ENCODE results near the gene PUS3. TPM values are rescaled to one million over a fixed set of nuclear protein-coding genes. Genes with fewer than 3 reads are reported as not detected.

Gene PUS3
- 6.6 to 14.5 TPM (median 7.6 TPM) in 5 replicates for total RNA-seq (2022; extraction: Qiagen RNA extraction; ENCODE audit: low read depth)

GRCh38 chr11:125902927-125903710 lies at the start of gene PUS3:
Gene PUS3 (minus strand): TSS chr11:125903206. CDS start chr11:125896284, 6,922 bp downstream.

GRCh38 chr11:125945797-125946520 lies 43.0 kb upstream of the PUS3 start, which contains the start of gene VSIG10L2:
Gene VSIG10L2 (plus strand): TSS chr11:125946044. CDS start chr11:125946056, 12 bp downstream.

GRCh38 chr11:125903711-125904659 lies 979 bp upstream of the PUS3 start, which contains the start of gene DDX25:
Gene DDX25 (plus strand): TSS chr11:125904508. CDS start chr11:125904518, 10 bp downstream.

GRCh38 chr11:125887373-125888324 lies 15.4 kb downstream of the PUS3 start, which contains the start of gene HYLS1:
Gene HYLS1 (plus strand): TSS chr11:125887668. CDS start chr11:125899369, 11,701 bp downstream.

Other genes with a start within 250 kb of the PUS3 start
- gene ACRV1, start 222.4 kb downstream of the PUS3 start, total RNA-seq (2022; extraction: Qiagen RNA extraction; ENCODE audit: low read depth), result not detected in 5 replicates
- gene PATE1, start 156.9 kb downstream of the PUS3 start, total RNA-seq (2022; extraction: Qiagen RNA extraction; ENCODE audit: low read depth), result not detected in 5 replicates
- gene PATE2, start 124.4 kb downstream of the PUS3 start, total RNA-seq (2022; extraction: Qiagen RNA extraction; ENCODE audit: low read depth), result 0.02 TPM in 1 of 5 replicates, not detected in the others
- gene PATE3, start 115.1 kb downstream of the PUS3 start, total RNA-seq (2022; extraction: Qiagen RNA extraction; ENCODE audit: low read depth), result not detected in 5 replicates
- gene PATE4, start 69.9 kb downstream of the PUS3 start, total RNA-seq (2022; extraction: Qiagen RNA extraction; ENCODE audit: low read depth), result not detected in 5 replicates
- gene HYLS1, start 15.5 kb downstream of the PUS3 start, total RNA-seq (2022; extraction: Qiagen RNA extraction; ENCODE audit: low read depth), result 15.8 to 17.6 TPM (median 16.2 TPM) in 5 replicates
- gene DDX25, start 1.3 kb upstream of the PUS3 start, total RNA-seq (2022; extraction: Qiagen RNA extraction; ENCODE audit: low read depth), result 0.02 to 0.05 TPM in 2 of 5 replicates, not detected in the others
- gene VSIG10L2, start 42.8 kb upstream of the PUS3 start, total RNA-seq (2022; extraction: Qiagen RNA extraction; ENCODE audit: low read depth), result not detected in 5 replicates
- 2.0 to 3.7 TPM (median 2.8 TPM) in 5 replicates for gene CDON, start 159.7 kb upstream of the PUS3 start, total RNA-seq (2022; extraction: Qiagen RNA extraction; ENCODE audit: low read depth)

Measured in A549 treated with CpdA at 1 μM for 4 hours (cell line).